ENCODE results near the gene CTNND2.

Gene CTNND2

DNA sequence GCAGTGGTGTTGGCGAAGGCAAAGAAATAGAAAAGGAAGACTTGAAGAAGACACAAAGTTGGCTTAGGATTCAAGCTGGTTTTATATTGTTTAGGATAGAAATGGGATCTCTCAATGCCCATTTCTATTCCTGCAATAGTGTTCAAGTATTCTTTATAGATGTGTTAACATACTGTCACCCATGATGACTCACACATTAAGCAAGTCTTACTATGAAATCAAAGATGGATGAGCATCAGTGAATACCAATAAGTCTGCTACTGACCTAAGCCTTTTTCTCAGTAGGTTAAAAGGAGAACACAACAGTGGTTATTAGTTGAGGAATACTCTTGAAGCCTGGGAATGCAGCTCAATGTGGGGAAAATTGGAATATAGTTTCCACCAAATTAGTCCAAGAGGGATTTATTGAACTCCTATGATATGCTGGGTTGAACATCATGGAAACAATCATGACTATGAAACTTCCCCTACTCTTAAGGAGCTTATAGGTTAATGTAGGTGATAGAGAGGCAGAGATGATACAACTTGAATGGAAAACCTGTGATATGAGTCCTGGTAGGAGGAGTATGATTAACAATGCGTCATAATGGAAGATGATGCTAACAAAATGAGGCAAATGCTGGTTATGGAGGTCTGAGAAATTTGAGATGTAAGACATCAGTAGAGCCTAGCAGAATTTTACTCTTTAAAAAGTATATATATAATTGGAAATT lies 726.1 kb downstream of the CTNND2 start:
- H3K4me3 ChIP-seq (replicated peaks; ENCODE audit: low read depth, low read length), result no peak overlapping the region
- DNase-seq (ENCODE audit: low read depth), result no peak
- TF ChIP-seq CTCF (IDR thresholded peaks at IDR 0.05; ENCODE audit: low read length, missing control alignments), result no peak

DNA sequence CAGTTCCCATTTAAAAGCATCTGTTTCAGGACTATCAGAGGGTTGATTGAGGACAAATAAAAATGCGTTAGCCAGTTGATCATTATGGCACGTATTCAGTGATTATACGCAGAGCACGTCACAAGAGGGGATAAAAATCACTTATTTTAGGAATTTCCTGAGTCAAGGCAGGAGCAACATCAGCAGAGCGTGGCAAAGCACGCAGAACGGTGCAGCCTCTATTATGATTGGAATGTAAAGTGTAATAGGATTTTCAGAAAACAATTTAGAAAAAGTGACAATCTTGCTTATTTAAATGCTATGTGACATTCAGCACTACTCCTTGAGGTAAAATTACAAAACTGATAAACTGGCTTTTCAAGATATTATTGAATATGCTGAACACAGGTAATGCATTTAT lies 729.7 kb downstream of the CTNND2 start:
- no peak for DNase-seq (ENCODE audit: low read depth)
- no peak overlapping the region for H3K4me3 ChIP-seq (replicated peaks; ENCODE audit: low read depth, low read length)
- no peak for TF ChIP-seq CTCF (IDR thresholded peaks at IDR 0.05; ENCODE audit: low read length, missing control alignments)

GRCh38 chr5:11172484-11172883 lies 731.8 kb downstream of the CTNND2 start:
- DNase-seq (ENCODE audit: low read depth), result no peak
- H3K4me3 ChIP-seq (replicated peaks; ENCODE audit: low read depth, low read length), result no peak overlapping the region
- TF ChIP-seq CTCF (IDR thresholded peaks at IDR 0.05; ENCODE audit: low read length, missing control alignments), result no peak

DNA sequence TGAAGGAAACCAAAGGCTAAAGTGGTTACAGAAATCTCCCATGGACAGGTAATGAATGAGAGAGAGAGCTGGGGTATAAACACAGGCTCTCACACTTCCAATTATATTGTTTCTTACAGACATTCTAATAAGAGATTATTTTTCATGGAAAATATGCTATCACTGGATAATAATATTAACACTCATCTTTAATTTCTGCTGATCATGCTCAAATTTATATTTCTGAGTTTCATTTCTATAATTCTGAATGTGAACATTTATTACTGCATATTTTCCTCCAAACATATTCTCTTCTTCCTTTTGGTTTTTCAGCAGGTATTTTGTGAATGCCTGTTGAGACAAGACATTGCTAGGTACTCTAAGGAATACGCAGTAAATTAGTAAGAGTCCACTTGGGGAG lies 733.0 kb downstream of the CTNND2 start:
- no peak overlapping the region for H3K4me3 ChIP-seq (replicated peaks; ENCODE audit: low read depth, low read length)
- TF ChIP-seq CTCF (IDR thresholded peaks at IDR 0.05; ENCODE audit: low read length, missing control alignments), result no peak
- no peak for DNase-seq (ENCODE audit: low read depth)

GRCh38 chr5:11166923-11167322 lies 737.3 kb downstream of the CTNND2 start:
- DNase-seq (ENCODE audit: low read depth), result no peak
- no peak for TF ChIP-seq CTCF (IDR thresholded peaks at IDR 0.05; ENCODE audit: low read length, missing control alignments)
- no peak overlapping the region for H3K4me3 ChIP-seq (replicated peaks; ENCODE audit: low read depth, low read length)

- no peak for TF ChIP-seq CTCF (IDR thresholded peaks at IDR 0.05; ENCODE audit: low read length, missing control alignments)
- no peak overlapping the region for H3K4me3 ChIP-seq (replicated peaks; ENCODE audit: low read depth, low read length)
- no peak for DNase-seq (ENCODE audit: low read depth)
These were observed 739.5 kb downstream of the CTNND2 start for GRCh38 chr5:11164531-11165294.
